M059J (cell line): ENCODE data around the gene MAP2K5. TPM values are rescaled to one million over a fixed set of nuclear protein-coding genes. Genes with fewer than 3 reads are reported as not detected.

Experiments used
- DNase-seq: peaks from one replicate; pipeline ENCODE4 v3.0.0-alpha.2; 2012; ENCODE audit warnings: low read depth
- total RNA-seq: library from RNA; depleted of rRNA; stranded (reverse); fragments of >200 nt; shearing (Covaris generic); gene quantifications from 2 replicates; pipeline ENCODE4 v1.2.3, GENCODE V29; 2014

MAP2K5 gene
- total RNA-seq, 1 experiment from 2014 or later, result 5.5 TPM

DNA sequence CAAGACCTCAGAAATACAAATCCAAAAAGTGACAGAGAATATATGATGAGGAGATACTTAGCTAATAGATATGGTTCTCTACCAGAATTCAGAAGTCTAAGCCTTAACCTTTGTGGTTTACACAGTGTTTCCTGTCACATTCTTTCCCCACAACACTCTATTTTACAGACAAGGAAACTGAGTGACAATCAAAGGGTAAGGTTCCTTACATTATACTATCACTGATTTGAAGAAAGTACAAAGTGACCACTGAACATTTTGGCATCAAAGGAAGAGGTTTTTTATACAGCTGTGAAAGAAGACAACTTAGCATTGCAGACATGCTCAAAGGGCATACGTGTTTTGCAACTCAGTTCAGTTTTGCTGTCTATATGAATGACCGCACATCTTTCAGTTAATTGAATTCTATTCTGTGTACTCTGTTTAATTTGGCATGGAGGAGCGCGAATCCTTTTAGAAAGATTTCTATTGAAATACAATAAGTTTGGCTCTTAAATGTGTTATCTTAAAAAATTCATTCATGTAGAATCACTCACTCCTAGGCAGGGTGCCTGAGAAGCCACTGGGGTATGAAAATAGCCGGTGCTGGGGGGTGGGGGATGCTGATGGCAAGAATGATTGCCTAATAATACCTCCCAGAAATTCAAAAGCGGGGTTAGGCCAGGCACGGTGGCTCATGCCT, 216.3 kb downstream of the MAP2K5 start:
- DNase-seq, result no peak

- no peak for DNase-seq
Measured at GRCh38 chr15:67760901-67761300, 218.4 kb downstream of the MAP2K5 start.

DNA sequence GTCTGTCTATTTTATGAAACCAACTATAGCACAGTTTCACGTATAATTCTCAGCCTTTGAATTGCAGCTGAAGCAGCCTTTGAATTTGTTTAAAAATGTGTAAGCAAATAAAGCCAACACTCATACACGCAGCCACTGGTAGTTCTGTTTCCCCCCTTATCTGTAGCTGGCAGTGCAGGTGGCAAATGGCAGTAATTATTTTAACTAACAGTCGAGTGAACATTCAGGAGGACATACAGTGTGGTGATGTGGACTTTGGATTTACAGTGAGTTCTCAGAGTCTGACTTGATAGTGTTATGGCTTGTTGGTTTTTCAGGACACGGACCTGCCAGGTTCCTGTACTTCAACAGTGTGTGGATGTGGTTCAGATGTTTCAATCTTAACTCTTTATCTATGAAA, 218.8 kb downstream of the MAP2K5 start:
- no peak for DNase-seq

DNA sequence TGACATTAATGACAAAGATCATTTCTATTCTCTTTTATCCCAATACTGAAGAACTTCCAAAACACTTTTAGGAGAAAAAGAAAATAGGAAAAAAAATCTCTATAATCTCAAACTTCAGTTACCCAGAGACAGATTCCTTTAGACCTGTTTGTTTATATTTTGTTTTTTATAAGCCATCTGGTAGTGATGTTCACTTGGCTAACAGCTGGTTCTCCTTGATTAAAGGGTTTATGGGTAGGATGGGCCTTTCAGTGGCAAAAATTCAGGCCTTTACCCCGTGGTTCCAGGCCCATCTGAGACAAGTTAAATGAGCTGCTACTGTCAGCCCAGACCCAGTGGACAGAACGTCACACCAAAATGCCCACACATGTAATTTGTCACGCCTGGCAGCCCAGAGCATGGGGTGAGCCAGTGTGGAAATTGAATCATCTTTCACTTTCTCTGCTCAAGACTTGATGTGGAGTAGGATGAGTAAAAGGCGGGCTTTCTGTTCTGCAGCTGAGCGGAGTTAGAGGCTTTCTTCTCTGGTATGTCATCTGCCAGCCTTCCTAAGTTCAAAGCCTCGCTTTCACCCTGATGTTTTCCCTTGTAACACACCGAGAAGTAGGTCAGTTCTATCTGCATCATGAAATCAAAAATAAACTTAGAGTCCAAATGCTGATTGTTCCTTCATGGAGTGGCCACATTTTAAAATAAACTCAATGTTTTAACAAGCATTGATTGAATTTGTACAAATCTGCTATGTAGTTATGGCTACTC, 220.3 kb downstream of the MAP2K5 start:
- DNase-seq, result no peak

- no peak for DNase-seq
Measured at GRCh38 chr15:67765701-67766100, 223.2 kb downstream of the MAP2K5 start.

DNA sequence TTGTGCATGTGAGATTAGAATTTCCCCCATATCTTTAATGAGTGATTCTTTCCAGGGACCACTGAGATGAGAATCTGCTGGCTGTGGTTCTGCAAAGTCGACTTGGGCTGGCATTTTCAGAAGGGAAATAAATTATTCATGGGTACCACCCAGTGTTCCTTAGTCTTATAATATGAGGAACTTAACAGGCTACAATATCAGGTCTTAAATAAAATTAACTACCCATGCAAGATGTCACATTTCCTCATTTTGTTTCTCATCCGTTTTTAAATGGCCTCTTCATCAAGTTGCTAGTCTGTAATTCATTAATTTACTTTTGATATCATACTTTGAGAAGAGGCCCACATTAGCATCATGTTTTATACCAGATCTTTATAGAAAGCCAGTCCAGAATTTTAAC, 224.5 kb downstream of the MAP2K5 start:
- no peak for DNase-seq

GRCh38 chr15:67768313-67768977, 225.9 kb downstream of the MAP2K5 start:
- peak; percentile 4 for DNase-seq

DNA sequence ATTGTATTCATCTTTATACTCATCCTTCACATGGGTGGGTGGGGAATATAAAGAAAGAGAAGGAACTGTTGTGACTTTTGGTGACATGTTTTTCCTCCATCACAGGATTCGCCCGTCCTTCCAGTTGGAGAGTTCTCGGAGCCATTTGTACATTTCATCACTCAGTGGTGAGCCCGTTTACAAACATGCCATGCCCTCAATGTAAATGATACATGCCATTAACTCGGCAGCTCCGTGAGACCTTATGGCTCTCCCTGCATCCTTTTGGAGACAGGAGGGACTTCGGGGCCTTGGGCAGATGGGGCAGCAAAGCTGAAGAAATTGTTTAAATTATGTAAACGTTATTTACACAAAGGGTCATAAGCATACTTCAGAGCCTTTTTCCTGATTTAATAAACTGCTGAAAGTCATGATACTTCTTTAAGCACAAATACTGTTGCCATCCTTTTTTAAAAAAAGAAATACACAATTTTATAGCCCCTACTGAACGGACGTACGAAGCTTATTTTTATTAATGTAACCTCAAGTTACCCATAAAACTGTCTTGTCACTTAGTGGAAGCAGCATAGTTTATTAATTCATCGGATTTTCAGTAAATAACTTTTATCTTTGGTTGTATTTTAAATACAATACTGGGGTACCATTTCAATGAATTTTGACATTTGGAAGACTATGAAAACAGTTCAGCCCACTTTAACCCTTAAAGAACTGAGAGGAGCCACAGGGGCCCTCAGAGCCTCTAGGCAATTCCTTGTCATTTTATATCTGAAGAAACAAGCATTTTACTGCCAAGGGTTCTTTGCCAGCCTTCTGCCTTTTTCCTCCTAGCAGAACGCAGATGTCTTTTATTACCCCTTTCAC, 227.2 kb downstream of the MAP2K5 start:
- DNase-seq, result no peak

GRCh38 chr15:67770358-67770628, 227.8 kb downstream of the MAP2K5 start:
- DNase-seq, result no peak

DNA sequence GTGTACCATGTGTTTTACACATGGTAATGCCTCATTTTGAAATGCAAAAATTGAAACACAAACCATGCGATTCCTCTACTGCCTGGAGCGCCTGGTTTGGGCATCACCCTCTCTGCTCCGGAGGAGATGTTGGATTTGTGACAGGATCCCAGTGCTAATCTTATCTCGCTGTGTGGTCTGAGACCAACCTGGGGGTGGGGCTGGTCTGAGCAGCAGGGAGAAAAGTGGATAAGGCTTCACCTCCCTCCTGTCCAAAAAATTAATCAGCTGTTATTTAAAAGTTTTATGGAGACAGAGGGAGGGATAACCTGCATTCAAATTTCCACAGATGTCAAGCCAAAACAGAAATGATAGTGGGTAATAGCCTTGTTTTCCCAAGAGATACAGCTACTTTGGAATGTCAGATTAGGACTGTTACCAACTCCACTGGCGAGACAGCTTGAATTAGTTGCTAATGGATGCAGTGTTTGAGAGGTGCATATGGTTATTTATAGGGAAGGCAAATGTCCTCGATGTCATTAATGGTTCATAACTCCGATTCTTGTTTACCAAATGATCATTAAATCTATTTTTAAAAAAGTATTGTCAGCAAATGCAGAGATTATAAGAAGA, 228.8 kb downstream of the MAP2K5 start:
- no peak for DNase-seq

GRCh38 chr15:67774626-67775025, 232.1 kb downstream of the MAP2K5 start:
- no peak for DNase-seq

DNA sequence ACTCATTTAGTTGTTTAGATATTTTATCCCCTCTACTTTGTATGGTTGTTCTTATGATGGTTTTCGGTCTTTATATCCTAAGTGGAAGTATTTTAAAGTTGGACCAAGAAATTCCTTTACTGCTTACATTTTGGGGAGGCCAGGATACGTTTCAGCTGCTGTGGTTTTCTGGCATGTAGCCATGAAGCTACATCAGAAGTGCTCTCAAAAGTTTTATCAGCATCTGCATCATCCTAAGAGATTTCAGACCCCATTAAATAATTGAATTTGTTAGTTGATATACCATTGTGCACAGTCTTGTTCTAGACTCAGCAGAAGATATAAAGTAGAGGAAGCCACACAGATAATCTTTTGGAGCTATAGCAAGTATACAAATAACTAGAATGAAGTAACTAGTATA, 232.7 kb downstream of the MAP2K5 start:
- DNase-seq, result no peak

DNA sequence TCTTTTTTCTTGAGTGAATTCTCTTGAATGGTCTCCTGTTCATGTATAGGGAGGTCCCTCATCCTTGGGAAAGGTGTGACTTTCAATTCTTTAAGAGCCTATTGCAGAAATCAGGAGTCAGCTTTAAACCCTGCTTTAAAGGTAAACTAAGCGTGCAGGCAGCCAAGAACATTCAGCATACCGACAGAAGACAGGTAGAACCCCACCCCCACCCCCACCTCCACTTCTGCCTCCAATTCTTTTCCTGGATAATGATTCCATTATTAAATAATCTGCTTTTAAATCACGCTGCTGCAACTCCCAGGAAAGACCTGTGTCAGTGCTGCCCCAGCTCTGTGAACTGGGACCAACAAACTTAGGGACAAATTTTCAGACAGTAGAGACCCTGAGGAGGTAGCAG, 233.5 kb downstream of the MAP2K5 start:
- no peak for DNase-seq

GRCh38 chr15:67776600-67776999, 234.1 kb downstream of the MAP2K5 start:
- peak; percentile 29 for DNase-seq

DNA sequence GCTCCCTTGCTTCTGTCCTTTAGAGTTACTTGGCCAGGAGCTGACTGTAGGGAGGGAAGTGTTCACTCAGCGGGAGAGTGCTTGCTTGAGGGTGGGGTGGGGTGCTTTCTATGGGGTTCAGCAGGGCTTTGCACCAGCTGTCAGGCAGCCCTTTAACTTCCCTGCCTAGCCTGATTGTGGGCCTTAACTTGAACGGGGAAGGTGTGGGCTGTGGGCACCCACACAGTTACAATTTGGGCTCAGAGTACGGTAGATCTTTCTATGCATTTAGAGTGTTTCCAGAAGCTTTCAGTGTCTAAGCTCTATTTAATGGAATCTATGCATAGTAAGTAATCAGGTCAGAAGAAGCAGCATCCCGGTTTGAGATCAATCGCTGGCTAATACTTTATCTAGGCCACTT, 234.6 kb downstream of the MAP2K5 start:
- DNase-seq, result no peak

DNA sequence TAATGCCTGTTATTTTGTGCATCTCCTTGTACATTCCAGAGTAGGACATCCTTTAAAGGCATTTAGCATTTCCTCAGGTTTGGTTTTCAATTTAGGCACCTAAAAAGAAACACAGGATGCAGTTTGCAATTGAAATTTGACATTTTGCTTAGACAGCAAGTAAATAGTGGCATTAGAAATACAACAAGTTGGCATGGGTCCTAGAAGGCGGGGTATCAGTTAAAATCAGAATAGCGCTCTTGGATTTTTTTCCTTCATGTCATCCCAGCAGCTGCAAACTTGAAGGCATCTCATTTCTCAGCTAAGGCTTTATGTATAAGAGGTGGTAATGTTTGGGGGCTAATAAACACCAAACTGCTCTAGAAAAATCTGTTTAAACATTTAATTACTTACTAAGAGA, 235.3 kb downstream of the MAP2K5 start:
- DNase-seq, result no peak

DNA sequence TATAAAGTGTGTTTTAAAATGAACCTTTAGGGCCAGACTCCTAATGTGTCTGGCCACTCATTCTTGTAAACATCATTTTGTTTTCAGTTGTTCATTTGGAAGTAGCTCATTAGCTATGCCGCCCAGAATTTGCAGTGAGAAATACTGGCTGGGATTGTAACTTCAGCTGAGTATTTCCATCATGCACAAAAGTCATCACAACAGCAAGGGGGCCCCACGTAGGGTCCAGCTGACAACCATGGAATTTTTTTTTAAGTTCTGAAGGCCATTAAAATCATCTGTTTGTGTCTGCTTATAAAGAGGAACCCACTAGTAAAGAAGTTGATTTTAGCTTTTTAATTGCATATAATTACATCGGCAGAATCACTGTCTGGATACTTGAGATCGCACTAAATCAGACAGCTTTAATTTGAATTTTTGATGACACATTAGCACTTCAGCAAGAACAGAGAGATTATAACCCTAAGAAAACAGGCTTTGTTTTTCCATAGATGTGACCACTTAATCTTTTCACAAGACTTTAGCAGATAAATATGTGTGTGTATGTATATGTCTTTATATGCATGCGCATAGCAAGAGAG, 236.6 kb downstream of the MAP2K5 start:
- DNase-seq, result no peak

- DNase-seq, result no peak
Measured at GRCh38 chr15:67779549-67780111, 237.1 kb downstream of the MAP2K5 start.

GRCh38 chr15:67781061-67781460, 238.6 kb downstream of the MAP2K5 start:
- no peak for DNase-seq

GRCh38 chr15:67781907-67782690, 239.6 kb downstream of the MAP2K5 start:
- DNase-seq, result no peak

- no peak for DNase-seq
Measured at GRCh38 chr15:67782691-67782991, 240.1 kb downstream of the MAP2K5 start.
